VCaP (cell line): ENCODE data around the gene USP6NL.
A peak's percentile ranks its signal among the peaks of the same experiment; 100 is the strongest.

Experiments used
- H3K27ac ChIP-seq: fragments of 450-650 bp; 2 replicates; pipeline ENCODE4 v1.5.1; 2017
- CTCF ChIP-seq: fragments of 450-650 bp; conservative IDR thresholded peaks from 2 replicates; pipeline ENCODE4 v1.5.1; 2017; ENCODE audit warnings: mild to moderate bottlenecking, moderate library complexity

Gene USP6NL

DNA sequence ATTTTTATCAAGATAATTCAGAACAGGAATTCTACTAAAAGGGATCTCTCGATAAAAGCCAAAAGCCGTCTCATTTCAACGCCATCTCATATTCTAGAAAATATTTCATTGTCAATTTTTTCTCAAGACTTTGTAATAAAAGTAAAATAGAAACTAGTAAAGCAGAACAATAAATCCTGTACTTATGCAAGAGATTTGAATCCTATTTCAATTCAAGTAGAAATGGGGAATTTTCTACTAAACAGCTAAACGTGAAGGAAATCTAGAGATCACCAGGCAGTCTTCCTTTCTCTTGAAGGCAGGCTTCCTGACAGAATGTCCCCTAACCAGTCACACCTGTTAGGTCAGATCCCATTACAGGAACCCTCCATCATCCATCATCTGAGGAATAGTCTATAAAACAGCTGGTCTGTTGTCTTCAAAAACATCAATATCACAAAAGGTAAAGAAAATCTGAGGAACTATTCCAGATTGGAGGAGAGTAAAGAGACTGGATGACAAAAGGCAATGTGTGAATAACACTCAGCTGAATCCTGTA lies 23.7 kb downstream of the USP6NL start:
- peak overlapping the region; percentile 47 for H3K27ac ChIP-seq
- TF ChIP-seq CTCF = no peak

GRCh38 chr10:11586170-11586569 lies 25.3 kb downstream of the USP6NL start:
- no peak overlapping the region for H3K27ac ChIP-seq
- TF ChIP-seq CTCF = no peak

DNA sequence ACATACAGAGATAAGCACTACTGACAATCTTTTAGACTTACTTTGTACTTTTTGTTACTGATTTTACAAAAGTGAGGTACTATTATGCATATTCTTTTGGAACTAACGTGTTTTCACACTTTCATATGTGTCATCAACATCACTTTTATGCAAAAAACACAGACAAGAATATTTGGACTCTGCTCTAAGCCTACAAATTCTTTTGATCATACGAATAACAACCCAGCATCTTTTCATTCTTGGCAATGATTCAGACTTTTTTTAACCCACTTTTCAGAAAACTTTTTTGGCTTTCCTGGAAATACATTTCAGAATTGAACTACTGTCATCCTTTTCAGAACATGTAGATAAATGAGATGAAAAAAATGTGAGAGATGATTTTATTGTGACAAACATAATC lies 30.2 kb downstream of the USP6NL start:
- no peak for TF ChIP-seq CTCF
- no peak overlapping the region for H3K27ac ChIP-seq

- H3K27ac ChIP-seq = no peak overlapping the region
- TF ChIP-seq CTCF = no peak
Measured at GRCh38 chr10:11579885-11580284, 31.6 kb downstream of the USP6NL start.

DNA sequence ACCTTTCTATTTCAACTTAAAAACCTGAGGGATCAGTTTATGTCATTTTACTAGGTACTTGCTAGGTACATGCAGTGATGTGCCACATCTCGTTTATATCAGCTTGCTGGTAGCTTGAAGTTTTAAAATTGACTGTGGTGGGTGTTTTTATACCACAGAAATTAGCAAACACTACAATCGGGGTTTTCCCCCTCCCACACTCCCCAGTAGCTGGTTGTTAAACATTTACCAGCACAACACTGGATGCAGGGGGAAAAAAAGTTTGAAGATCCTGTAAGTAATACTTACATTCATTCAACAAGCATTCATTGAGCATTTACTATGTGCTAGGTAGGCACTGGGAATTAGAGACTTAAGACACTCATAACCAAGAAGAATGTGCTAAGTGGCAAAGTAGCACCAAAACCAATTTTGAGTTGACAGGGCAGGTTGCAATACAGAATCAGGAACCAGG lies 32.6 kb downstream of the USP6NL start:
- TF ChIP-seq CTCF = no peak
- no peak overlapping the region for H3K27ac ChIP-seq

DNA sequence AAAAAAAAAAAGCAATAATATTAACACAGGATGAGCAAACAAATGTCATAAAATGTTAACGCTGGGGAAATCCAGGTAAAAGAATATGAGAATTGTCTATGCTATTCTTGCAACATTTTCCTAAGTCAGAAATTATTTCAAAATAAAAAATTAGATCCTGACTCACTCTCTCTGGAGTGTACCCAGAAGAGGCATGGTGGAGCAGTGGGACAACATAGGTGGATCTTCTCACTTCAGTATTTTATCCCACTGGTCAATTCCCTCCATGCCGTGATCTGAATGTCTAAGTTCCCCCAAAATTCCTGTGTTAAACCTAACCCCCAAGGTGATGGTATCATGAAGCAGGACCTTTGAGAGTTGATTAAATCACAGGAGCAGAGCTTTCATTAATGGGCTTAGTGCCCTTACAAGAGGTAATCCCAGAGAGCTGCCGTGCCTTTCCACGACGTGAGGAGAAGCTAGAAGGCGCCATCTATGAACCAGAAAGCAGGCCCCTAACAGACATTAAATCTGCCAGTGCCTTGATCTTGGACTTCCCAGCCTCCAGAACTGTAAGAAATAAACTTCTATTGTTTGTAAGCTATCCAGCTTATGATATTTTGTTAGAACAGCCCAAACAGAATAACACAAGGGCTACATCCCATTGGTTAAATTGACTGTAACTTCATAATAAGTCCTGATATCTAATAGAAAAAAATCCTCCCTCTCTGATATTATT lies 35.2 kb downstream of the USP6NL start:
- no peak for TF ChIP-seq CTCF
- no peak overlapping the region for H3K27ac ChIP-seq

GRCh38 chr10:11573497-11573896 lies 38.0 kb downstream of the USP6NL start:
- no peak overlapping the region for H3K27ac ChIP-seq
- no peak for TF ChIP-seq CTCF
